Ishikawa (cell line): Measurements from ENCODE around the gene PHC1.

ENCODE experiments used
- CEBPB ChIP-seq: IDR thresholded peaks from 2 replicates; pipeline ENCODE4 v1.6.1; 2012
- CREB1 ChIP-seq: IDR thresholded peaks from 2 replicates; pipeline ENCODE4 v1.6.1; 2012; ENCODE audit warnings: low read depth
- EGR1 ChIP-seq: IDR thresholded peaks from 2 replicates; pipeline ENCODE4 v1.6.1; 2012
- EP300 ChIP-seq: IDR thresholded peaks from 2 replicates; pipeline ENCODE4 v1.6.1; 2012; ENCODE audit warnings: borderline replicate concordance
- FOXM1 ChIP-seq: IDR thresholded peaks from 2 replicates; pipeline ENCODE4 v1.6.1; 2012; ENCODE audit warnings: low read depth, borderline replicate concordance
- MAX ChIP-seq: IDR thresholded peaks from 2 replicates; pipeline ENCODE4 v1.6.1; 2012
- NFIC ChIP-seq: IDR thresholded peaks from 2 replicates; pipeline ENCODE4 v1.6.1; 2012
- RAD21 ChIP-seq: IDR thresholded peaks from 2 replicates; pipeline ENCODE4 v1.6.1; 2012; ENCODE audit warnings: low read depth
- REST ChIP-seq: IDR thresholded peaks from 2 replicates; pipeline ENCODE4 v1.6.1; 2012; ENCODE audit warnings: low read depth, mild to moderate bottlenecking
- TAF1 ChIP-seq: IDR thresholded peaks from 2 replicates; pipeline ENCODE4 v1.6.1; 2012; ENCODE audit warnings: low read depth, mild to moderate bottlenecking
- TCF12 ChIP-seq: IDR thresholded peaks from 2 replicates; pipeline ENCODE4 v1.6.1; 2012; ENCODE audit warnings: low read depth
- TEAD4 ChIP-seq: IDR thresholded peaks from 2 replicates; pipeline ENCODE4 v1.6.1; 2012
- USF1 ChIP-seq: IDR thresholded peaks from 2 replicates; pipeline ENCODE4 v1.6.1; 2012
- YY1 ChIP-seq: IDR thresholded peaks from 2 replicates; pipeline ENCODE4 v1.6.1; 2012; ENCODE audit warnings: low read depth
- ZBTB7A ChIP-seq: IDR thresholded peaks from 2 replicates; pipeline ENCODE4 v1.6.1; 2012; ENCODE audit warnings: low read depth

PHC1 gene

GRCh38 chr12:8876887-8877286 is 37.4 kb upstream of the PHC1 start:
- TF ChIP-seq USF1: no peak
- no peak for TF ChIP-seq EP300
- no peak for TF ChIP-seq TAF1
- no peak for TF ChIP-seq NFIC
- TF ChIP-seq ZBTB7A: no peak
- TF ChIP-seq EGR1: no peak
- no peak for TF ChIP-seq TEAD4
- TF ChIP-seq CEBPB: no peak
- no peak for TF ChIP-seq TCF12
- no peak for TF ChIP-seq MAX
- no peak for TF ChIP-seq REST
- no peak for TF ChIP-seq CREB1
- no peak for TF ChIP-seq FOXM1
- TF ChIP-seq RAD21: no peak
- TF ChIP-seq YY1: no peak

- TF ChIP-seq REST (no peak), NFIC (no peak), RAD21 (no peak), TAF1 (no peak), YY1 (no peak), USF1 (no peak), CEBPB (no peak), MAX (no peak), TEAD4 (no peak), CREB1 (no peak), ZBTB7A (no peak), FOXM1 (no peak), EP300 (no peak), EGR1 (no peak)
These were observed 27.6 kb upstream of the PHC1 start for GRCh38 chr12:8886502-8887284.

- TF ChIP-seq REST: no peak
- TF ChIP-seq YY1: no peak
- no peak for TF ChIP-seq EP300
- no peak for TF ChIP-seq FOXM1
- TF ChIP-seq RAD21: no peak
- no peak for TF ChIP-seq CEBPB
- no peak for TF ChIP-seq EGR1
- no peak for TF ChIP-seq ZBTB7A
- TF ChIP-seq TAF1: no peak
These were observed 27.0 kb upstream of the PHC1 start for GRCh38 chr12:8887285-8887715.

- TF ChIP-seq RAD21: peak; percentile 89
- 0 out of 2 replicates have a peak, but pooled peaks have one; percentile 31 for TF ChIP-seq EGR1
- no peak for TF ChIP-seq YY1
- TF ChIP-seq CEBPB: peak; percentile 52; the same call in 1 of the 2 replicates
These were observed 23.8 kb upstream of the PHC1 start for GRCh38 chr12:8890313-8891085.
